PFSK-1 (cell line): ENCODE data around the gene DIPK1A.

Experiments used
- FOXP2 ChIP-seq: optimal IDR thresholded peaks from 2 replicates; pipeline ENCODE3; 2011; ENCODE audit warnings: borderline replicate concordance, control low read depth, inconsistent platforms; ENCODE audit not compliant: insufficient read depth; ENCODE audit errors: extremely low read length, extremely low read depth
- POLR2AphosphoS5 ChIP-seq: IDR thresholded peaks from 2 replicates; pipeline ENCODE4 v1.6.1; 2012; ENCODE audit warnings: low read depth, mild to moderate bottlenecking, control low read depth, low read length, moderate library complexity
- REST ChIP-seq, 2 experiments: IDR thresholded peaks; 2 replicates each; pipeline versions ENCODE4 v1.6.1 to v1.8.0; 2011 to 2012; ENCODE audit warnings: low read depth in 2 of 2, low read length in 2 of 2, control low read depth in 1 of 2, inconsistent platforms in 1 of 2, mild to moderate bottlenecking in 1 of 2, moderate library complexity in 1 of 2; ENCODE audit not compliant: insufficient read depth in 1 of 2
- SIN3A ChIP-seq: IDR thresholded peaks from 2 replicates; pipeline ENCODE4 v1.6.1; 2012; ENCODE audit warnings: mild to moderate bottlenecking, low read length, moderate library complexity, borderline replicate concordance; ENCODE audit not compliant: insufficient read depth
- TAF1 ChIP-seq: IDR thresholded peaks from 2 replicates; pipeline ENCODE4 v1.6.1; 2012; ENCODE audit warnings: low read length, control low read depth, borderline replicate concordance; ENCODE audit not compliant: insufficient read depth

Gene DIPK1A

GRCh38 chr1:92833840-92834239, 127.4 kb downstream of the DIPK1A start:
- TF ChIP-seq REST (IDR thresholded peaks at IDR 0.05; ENCODE audit: insufficient read depth in 1 of 2, low read depth in 2 of 2, low read length in 2 of 2): no peak
- TF ChIP-seq FOXP2: no peak
- no peak for TF ChIP-seq POLR2AphosphoS5
- no peak for TF ChIP-seq SIN3A
- TF ChIP-seq TAF1: no peak

GRCh38 chr1:92832537-92833114, 128.6 kb downstream of the DIPK1A start:
- peak; percentile 19; the same call in 1 of the 2 replicates for TF ChIP-seq SIN3A
- TF ChIP-seq FOXP2: no peak
- no peak for TF ChIP-seq POLR2AphosphoS5
- no peak for TF ChIP-seq REST (IDR thresholded peaks at IDR 0.05; ENCODE audit: insufficient read depth in 1 of 2, low read depth in 2 of 2, low read length in 2 of 2)
- TF ChIP-seq TAF1: 0 out of 2 replicates have a peak, but pooled peaks have one; percentile 37

- peak; percentile 99 for TF ChIP-seq POLR2AphosphoS5
- TF ChIP-seq REST (IDR thresholded peaks at IDR 0.05; ENCODE audit: insufficient read depth in 1 of 2, low read depth in 2 of 2, low read length in 2 of 2): peak; percentile 70 to 71; a peak in 3 of 4 replicates
- peak; percentile 96 for TF ChIP-seq FOXP2
- peak; percentile 100 for TF ChIP-seq TAF1
- TF ChIP-seq SIN3A: peak; percentile 89
These were observed 129.3 kb downstream of the DIPK1A start, which contains the start of gene RPL5 for GRCh38 chr1:92831762-92832536. Gene RPL5 (plus strand): TSS chr1:92832040. CDS start chr1:92832115, 75 bp downstream.

GRCh38 chr1:92831368-92831761, 129.9 kb downstream of the DIPK1A start:
- TF ChIP-seq FOXP2 (no peak), SIN3A (no peak), REST (IDR thresholded peaks at IDR 0.05; ENCODE audit: insufficient read depth in 1 of 2, low read depth in 2 of 2, low read length in 2 of 2) (no peak), POLR2AphosphoS5 (no peak), TAF1 (no peak)
